GM21447 (cell line): ENCODE results near the gene ADAMTSL3.
"Not testable (repeated sequence)": the region's sequence is repeated elsewhere in the genome, so short reads cannot be mapped to it uniquely, and the experiment has no call there.

Experiments
- ATAC-seq: cut with Tn5 transposase; IDR thresholded peaks from one replicate; pipeline ENCODE4 v1.9.1; 2021; ENCODE audit not compliant: unreplicated experiment

ADAMTSL3 gene

DNA sequence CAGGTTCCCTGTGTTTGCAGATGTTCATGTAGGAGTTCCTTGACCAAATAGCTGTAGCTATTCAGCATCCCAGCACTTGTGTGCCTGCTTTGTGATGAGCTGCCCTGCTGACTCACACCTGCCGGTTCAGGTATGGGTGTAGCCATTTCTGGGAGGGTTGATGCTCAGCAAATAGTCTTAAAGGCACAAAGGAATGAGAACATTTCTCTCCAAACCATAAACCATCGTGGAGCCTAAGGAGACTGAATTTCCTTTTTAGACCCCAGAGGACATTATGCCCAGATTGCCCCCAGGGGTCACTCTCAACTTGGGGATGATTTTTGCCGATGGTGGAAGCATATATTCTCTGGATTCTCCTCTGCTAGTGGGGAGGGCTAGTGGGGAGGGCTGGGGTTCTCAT lies 80.6 kb downstream of the ADAMTSL3 start:
- ATAC-seq, result no peak

DNA sequence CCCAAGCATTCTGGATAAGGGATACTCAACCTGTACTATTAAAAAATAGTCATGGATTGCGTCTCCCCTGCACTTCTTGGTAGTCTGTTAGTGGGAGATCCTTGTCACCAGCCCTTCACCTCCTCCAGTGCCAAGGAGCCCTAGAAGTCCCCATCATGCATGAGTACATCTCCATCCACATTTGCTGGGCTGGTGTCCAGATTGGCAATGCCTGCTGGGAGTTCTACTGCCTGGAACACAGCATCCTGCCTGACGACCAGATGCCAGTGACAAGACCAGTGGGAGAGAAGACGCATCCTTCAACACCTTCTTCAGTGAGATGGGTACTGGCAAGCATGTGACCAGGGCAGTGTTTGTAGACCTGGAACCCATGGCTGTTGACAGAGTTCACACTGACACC lies 85.7 kb downstream of the ADAMTSL3 start:
- ATAC-seq, result no peak

DNA sequence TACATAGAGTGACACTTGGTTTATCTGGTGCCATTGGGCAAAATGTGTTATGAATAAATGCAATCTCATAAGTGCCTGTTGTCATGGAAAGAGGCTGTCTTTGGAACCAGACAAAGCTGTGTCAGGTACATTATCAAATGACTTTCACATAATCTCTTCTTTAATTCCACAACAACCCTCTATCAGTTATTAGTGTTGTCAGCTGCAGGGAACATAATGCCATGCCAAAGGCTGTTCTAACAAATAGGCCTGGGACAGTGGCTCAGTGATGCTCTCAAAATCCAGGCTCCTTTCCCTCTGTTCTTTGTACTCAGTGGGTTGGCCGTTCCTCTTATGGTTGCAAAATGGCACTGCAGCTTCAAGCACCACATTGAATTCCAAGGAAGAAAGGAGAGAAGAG lies 91.8 kb downstream of the ADAMTSL3 start:
- no peak for ATAC-seq

DNA sequence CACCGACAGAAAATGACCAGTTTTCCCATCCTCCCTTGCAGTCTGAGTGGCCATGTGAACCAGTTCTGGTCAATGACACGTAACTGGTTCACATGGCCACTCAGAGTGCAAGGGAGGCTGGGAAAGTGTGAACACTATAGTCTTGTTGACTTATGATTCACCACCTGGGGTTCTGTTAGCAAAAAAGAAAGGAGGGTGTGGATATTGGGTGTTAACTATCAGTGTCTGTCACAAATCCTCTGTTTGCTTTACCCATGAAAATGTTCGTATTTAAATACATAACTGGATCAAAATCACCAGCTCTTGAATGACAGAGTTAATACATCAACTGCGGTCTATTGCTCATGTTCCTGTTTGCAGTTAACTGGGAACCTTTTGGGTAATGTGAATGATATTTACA lies 92.3 kb downstream of the ADAMTSL3 start:
- no peak for ATAC-seq

DNA sequence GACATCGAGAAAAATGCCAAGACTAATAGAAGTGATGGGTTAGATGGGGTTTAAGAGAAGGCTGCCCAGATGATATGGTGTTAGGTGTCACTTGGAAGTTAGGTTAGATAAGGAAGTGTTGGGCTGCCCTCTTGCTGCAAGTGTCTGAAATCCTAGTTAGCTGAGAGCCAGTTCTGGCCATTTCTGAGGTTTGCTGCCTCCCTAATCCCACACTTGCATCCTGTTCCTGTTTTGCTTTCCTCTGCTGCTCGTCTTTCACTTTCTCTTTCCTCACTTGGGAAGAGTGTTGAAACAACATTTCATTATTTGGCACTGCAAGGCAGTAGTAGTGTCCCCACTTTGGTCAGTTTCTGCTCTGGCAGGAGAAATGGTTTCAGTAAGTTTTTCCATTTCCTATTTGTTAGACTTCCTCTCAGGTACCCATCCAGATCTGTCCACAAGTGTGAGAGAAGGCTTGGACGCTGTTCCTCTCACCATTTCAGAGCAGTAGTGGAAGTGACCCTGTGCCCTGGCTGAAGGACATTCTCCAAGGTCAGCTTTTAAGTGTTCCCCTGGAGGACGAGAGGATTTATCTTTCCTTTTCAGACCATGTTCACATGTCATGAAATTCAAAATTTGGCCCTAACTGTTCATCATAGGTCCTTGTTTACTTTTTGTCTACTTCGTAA lies 93.3 kb downstream of the ADAMTSL3 start:
- no peak for ATAC-seq

DNA sequence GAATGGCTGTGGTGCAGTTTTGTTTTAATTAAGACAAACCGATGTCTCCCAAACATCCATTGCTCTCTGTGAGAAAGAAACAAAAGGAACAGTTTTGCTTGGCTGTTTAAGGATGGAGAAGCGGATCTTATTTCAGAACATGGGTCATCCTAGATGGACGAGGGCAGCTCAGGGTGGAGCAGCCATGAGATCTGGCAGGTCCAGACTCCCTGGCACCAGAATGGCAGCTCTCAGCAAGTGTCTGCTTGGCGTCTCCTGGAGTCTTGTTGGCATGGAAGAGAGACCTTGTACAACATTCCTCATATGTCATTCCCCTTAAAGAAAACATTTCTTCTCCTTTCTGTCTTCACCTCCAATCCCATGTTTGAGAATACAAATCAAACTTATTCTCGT lies 93.8 kb downstream of the ADAMTSL3 start:
- no peak for ATAC-seq

DNA sequence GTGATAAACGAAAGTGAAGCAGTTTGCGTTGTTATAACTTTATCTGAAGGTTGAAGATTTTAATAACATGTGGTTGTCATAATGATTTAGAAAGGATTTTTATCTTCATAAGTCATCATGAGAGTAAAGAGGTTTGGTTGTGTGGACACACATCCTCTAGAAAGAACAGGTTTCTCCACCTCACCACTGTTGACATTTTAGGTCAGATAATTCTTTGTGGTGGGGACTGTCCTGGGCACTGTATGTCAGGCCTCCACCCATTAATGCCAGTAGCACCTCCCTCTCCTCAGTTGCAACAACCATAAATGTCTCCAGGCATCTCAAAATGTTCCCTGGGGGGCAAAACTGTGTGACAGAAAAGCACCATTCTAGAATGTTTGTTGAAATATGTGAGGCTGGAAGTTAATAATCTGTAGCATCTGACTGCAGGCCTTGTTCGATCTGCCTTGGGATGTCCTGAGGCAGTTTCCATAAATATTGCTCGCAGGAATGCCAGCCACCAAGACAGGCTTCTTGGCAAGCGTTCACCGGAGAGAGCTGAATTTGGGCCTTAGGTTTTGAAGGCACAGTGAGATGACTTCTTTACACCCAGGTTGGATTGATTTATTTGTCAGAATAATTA lies 100.1 kb downstream of the ADAMTSL3 start:
- no peak for ATAC-seq

DNA sequence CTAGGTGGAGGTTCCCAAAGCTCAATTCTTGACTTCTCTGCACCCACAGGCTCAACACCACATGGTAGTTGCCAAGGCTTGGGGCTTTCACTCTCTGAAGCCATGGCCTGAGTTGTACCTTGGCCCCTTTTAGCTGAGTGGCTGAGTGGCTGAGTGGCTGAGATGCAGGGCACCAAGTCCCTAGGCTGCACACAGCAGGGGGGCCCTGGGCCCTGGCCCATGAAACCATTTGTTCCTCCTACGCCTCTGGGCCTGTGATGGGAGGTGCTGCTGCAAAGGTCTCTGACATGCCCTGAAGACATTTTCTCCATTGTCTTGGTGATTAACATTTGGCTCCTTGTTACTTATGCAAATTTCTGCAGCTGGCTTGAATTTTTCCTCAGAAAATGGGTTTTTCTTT lies 103.4 kb downstream of the ADAMTSL3 start:
- not testable (repeated sequence) for ATAC-seq

DNA sequence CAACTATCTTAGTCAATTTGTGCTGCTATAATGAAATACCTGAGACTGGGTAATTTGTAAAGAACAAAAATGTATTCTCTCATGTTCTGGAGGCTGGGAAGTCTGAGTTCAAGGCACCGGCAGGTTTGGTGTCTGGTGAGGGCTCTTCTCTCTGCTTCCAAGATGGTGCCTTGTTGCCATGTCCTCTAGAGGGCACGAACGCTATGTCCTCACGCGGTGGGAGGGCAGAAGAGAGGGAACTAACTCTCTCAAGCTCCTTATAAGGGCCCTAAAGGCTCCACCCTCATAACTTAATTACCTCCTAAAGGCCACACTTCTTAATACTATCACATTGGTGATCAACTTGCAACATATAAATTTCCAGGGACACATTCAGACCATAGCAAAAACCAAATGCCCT lies 108.4 kb downstream of the ADAMTSL3 start:
- ATAC-seq, result no peak

DNA sequence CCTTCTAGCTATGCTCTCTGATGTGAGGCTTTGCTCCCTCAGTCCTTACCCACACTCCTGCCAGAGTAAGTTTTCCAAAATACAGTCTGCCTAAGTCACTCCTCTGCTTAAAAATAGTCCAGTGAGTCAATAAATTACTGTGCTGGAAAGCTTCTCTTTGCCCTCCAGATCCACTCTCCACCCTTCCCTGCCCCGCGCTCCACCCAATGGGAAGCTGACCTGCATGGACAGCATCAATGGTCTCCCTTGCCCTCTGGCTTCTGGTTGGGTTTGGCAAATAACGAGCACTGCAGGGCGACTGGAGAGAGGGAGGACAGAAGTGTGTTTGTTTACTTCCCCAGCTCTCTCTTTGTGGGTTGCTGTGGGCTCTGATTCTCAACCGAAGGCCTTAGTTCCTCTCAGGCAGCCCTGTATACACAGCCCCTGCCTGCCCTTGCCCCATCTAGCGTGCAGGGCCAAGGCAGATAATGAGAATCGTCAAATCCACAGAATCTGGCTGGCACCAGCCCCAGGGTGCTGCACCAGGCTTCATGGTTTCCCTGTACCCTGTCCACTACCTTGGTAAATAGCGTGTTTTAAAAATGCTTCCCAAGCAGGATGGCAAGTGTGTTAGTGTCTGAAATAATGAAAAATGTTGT lies 110.4 kb downstream of the ADAMTSL3 start:
- no peak for ATAC-seq

DNA sequence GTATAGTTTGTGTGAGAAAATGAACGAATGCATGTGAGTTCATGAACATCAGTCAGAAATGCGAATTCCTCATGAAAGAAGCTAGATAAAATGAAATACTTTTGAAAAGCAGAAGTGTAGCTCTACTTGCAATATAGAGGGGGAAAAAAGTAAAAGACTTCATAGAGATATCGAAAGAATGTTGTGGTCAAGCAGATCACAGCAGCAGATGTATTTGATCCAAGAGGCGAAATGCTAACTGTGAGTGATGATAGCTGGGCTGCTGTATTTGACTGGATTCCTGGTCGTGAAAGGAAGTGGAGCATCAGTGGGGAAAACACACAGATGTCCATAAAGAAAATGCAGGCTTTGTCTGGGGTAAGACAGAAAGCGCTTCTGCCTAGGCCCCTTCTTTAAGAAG lies 112.4 kb downstream of the ADAMTSL3 start:
- ATAC-seq, result no peak

DNA sequence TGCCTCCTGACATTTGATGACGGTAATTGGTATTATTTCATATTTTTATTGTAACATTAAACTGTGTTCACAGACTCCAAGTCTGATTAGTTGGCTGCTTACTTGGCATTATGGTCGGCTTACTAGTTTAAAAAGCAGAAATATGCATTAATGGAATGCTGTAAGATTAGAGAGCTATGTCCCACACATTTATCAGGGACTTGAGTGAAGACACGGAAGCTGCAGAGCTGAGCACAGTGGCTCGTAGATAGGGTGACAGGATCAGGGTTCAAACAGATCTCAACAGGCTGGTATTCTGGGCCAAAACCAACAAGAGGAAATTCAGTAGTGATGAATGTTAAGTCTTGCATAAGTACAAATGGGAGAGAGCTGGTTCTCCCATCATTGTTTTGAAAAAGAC lies 113.8 kb downstream of the ADAMTSL3 start:
- ATAC-seq, result no peak

DNA sequence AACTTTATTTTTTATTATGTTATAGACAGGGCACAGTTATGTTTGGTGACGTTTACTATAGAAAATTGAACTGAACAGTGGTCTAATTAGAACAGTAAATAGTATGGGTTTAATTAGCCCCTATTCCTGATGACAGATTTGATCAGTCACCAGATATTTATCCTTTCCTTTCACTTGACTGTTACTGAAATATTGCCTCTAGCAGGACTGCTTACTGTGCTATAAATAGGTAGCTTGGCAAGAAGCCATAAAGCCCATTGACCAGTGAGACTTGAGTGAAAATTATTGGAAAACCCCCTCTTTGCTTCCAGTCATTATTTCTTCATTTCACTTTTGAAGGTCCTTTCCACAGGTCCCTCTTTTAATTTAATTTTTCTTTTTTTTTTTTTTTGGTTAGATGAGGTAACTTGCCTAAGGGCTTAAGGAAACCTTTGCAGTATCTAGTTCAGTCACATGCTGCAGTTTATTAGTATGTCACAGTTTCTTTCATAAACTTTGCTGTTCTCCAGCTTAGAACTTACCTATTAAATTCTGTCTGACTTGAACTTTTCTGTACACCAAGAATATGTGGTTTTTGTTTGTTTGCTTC lies 115.6 kb downstream of the ADAMTSL3 start:
- ATAC-seq, result no peak

DNA sequence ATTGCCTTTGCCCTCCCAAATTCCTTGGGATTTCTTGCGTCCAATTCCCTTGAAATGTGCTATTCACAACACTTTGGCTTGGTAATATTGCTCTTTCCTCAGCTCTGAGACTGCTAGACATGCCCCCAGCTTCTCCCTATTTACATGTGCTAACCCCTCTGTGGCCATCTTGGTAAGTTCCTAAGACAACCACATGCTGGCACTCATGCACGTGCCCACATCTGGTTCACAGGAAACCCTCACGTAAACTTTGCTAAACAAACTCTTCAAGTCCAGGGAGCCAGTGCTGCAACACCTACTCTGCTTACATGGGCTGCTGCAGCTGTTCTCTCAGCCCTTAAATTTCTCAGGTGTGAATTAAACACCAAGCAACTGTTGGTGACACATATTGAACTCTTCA lies 121.8 kb downstream of the ADAMTSL3 start:
- no peak for ATAC-seq

DNA sequence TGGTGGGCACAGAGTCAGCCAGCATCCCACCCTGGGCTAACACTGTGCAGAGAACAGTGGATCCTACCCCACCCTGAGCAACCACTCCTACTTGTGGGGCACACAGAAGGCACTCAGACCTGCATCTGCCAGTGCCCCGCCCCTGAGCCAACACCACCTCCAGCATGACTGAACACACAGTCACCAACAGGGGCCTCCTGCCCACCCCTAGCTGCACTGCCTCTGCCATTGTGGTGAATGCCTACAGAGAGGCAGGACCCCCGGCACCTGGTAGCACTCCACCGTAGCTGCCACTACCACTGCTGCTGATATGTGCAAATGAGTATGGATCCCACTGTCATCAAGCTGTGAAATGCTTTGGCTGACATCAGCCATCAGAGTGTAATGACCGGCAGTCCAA lies 123.1 kb downstream of the ADAMTSL3 start:
- no peak for ATAC-seq

DNA sequence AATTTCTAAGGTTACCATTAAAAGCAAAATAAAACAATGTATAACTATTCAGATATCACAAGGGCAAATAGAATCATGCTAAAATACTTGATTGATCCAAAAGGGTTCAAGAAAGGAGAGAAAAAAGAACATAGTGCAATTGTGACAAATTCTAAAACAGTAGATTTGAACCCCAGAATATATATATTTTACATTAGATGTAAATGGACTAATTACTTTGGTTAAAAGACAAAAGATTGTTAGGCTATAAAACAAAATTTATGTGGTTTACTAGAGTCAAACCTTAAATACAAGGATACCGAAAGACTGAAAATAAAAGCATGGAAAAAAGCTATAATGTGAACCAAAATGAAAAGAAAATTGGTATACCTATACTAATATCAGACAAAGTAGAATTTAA lies 129.3 kb downstream of the ADAMTSL3 start:
- no peak for ATAC-seq

DNA sequence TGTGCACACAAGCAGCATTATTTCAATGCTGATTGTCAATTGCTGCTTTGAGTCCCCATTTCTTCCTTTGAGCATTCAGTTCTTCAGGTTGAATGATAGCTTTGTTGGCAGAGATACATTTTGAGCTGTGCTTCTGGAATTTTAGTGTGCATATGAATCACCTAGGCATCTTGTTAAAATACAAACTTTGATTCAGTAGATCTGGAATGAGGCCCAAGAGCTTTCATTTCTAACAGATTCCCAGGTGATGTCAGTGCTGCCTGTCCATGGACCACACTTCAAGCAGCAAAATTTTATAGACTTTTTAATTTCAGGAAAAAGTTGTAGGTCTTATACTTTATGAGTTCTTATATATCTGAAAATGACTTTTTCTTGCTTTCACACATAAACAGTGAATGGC lies 131.1 kb downstream of the ADAMTSL3 start:
- no peak for ATAC-seq

DNA sequence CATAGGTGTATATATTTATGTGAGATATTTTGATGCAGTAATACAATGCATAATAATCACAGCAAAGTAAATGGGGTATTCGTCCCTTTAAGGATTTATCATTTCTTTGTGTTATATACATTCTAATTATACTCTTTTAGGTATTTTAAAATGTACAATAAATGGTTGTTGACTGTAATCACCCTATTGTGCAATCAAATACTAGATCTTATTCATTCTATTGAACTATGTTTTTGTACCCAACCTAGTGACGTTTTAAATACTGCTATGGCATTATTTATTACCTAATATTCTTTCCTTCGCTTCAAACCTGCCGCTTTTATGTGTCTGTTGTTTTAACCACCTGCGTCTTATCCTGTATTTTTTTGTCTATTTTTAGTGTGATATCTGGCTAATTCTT lies 132.4 kb downstream of the ADAMTSL3 start:
- no peak for ATAC-seq

DNA sequence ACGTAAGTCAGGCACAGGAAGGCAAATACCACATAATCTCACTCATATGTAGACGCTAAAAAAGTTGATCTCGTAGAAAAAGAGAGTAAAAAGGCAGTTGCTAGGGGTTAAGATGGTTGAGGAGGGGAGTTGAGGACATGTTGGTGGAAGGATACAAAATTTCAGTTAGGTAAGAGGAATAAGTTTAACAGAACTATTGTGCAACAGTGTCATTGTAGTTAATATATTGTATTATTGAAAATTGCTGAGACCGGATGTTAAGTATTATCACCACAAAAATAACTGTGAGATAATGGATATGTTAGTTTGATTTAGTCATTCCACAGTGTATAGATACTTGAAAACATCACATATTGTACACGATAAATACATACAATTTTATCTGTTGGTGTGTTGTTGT lies 139.1 kb downstream of the ADAMTSL3 start:
- no peak for ATAC-seq

DNA sequence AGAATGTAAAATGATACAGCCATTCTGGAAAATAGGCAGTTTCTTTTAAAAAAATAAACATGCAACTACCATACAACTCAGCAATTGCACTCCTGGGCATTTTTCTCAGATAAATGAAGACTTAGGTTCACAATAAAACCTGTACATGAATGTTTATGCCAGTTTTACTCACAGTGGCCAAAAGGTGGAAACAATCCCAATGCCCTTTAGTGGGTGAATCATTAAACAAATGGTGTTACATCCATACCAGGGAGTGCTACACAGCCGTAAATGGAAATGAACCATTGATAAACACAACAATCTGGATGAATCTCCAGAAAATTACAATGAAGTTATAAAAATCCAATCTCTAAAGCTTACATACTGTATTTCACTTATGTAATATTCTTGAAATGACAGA lies 140.3 kb downstream of the ADAMTSL3 start:
- no peak for ATAC-seq

DNA sequence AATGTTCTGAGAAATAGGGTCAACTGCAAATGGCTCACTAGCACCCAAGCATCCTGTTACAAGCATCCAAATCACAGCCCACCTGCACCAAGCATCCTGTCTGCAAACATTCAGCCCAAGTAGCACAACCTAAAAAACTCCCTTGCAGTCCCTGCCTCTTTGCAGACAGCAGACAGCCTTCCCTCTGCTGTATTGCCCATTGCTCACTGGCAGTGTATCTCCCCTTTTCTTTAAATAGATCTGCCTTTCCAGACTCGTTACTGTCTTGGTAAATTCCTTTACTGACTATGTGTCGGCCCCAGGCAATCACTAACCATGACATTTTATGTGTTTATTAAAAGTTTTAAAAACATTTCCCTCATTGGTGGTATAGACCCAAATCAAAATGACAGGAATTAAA lies 155.4 kb downstream of the ADAMTSL3 start:
- ATAC-seq, result no peak

DNA sequence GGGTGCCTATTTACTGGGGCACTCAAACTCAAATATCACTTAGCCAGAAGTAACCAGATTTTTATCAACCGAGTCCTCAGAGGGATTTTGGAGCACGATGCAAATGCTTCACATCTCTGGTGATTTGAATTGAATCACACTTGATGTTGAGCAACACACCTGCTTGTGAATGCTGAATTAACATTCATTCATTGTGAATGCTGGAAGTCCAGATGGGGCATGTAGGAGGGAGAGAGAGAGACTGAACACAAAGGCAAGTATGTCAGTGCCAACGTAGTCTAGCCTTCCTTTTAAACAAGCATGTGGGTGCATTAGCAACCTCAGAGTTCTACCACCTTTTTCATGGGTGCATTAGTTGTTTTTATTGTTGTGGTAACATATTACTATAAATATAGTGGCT lies 156.2 kb downstream of the ADAMTSL3 start:
- no peak for ATAC-seq
